HCT116 (cell line): ENCODE measurements around the gene PRSS1.

Experiments
- CBX3 ChIP-seq: IDR thresholded peaks from 2 replicates; pipeline ENCODE4 v1.6.1; 2012; ENCODE audit warnings: low read depth
- JUND ChIP-seq: IDR thresholded peaks from 2 replicates; pipeline ENCODE4 v1.6.1; 2012
- POLR2A ChIP-seq: IDR thresholded peaks from 2 replicates; pipeline ENCODE4 v1.7.0; 2011; ENCODE audit warnings: borderline replicate concordance; ENCODE audit not compliant: insufficient read depth, insufficient read length; ENCODE audit errors: extremely low read depth
- POLR2AphosphoS5 ChIP-seq: IDR thresholded peaks from 2 replicates; pipeline ENCODE4 v1.6.1; 2011; ENCODE audit warnings: mild to moderate bottlenecking, low read depth, low read length, moderate library complexity
- RAD21 ChIP-seq: IDR thresholded peaks from 2 replicates; pipeline ENCODE4 v1.6.1; 2012; ENCODE audit warnings: low read depth, mild to moderate bottlenecking
- SIN3A ChIP-seq: IDR thresholded peaks from 2 replicates; pipeline ENCODE4 v1.6.1; 2012; ENCODE audit warnings: low read depth
- YY1 ChIP-seq: IDR thresholded peaks from 2 replicates; pipeline ENCODE4 v1.6.1; 2011; ENCODE audit warnings: low read length, low read depth, moderate library complexity, mild to moderate bottlenecking; ENCODE audit not compliant: insufficient replicate concordance; ENCODE audit errors: extremely low read depth
- TF ChIP-seq, protein P1 (sequence below), 3 experiments: fragments of 200-600 bp in 1 of 3; sonication (generic) in 1 of 3; IDR thresholded peaks in 2 of 3; conservative IDR thresholded peaks in 1 of 3; 2 replicates each; pipeline ENCODE4 v1.5.1; 2012 to 2017; ENCODE audit warnings: low read depth in 2 of 3, low read length in 2 of 3, antibody characterized with exemption in 1 of 3, borderline replicate concordance in 1 of 3, control low read depth in 1 of 3, mild to moderate bottlenecking in 1 of 3, mixed read lengths in 1 of 3, mixed run types in 1 of 3, moderate library complexity in 1 of 3; ENCODE audit not compliant: insufficient read depth in 1 of 3
- TF ChIP-seq, protein P2 (sequence below): IDR thresholded peaks from 2 replicates; pipeline ENCODE4 v1.6.1; 2012
- TF ChIP-seq, protein P3 (sequence below): IDR thresholded peaks from 2 replicates; pipeline ENCODE4 v1.6.1; 2012; ENCODE audit warnings: low read depth

DNA sequence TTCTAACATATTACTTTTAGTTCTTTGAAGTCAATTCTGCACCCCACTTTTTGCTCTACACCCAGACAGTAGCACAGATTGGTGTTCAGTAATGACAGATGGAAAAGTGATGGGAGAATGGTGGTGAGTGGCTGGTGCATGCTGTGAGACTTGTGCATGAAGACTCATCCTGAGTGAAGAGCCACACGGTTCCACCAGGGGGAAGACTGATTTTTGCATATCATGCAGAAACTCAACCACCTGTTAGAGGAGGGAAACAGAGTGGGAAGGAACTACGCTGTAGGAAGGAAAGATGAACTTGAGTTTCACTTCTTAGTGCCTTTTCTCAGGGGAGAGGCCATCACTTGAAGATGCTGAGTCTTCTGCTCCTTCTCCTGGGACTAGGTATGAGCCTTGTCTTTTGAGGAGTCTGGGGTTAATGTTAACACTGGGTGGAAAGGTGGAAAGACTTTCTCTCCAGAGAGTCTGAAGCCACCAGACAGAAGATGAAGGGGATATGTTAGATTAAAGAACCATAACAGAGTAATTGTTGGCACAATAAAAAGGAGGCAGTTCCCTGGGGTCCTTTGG, 9.3 kb upstream of the PRSS1 start:
- TF ChIP-seq, protein P1, sequence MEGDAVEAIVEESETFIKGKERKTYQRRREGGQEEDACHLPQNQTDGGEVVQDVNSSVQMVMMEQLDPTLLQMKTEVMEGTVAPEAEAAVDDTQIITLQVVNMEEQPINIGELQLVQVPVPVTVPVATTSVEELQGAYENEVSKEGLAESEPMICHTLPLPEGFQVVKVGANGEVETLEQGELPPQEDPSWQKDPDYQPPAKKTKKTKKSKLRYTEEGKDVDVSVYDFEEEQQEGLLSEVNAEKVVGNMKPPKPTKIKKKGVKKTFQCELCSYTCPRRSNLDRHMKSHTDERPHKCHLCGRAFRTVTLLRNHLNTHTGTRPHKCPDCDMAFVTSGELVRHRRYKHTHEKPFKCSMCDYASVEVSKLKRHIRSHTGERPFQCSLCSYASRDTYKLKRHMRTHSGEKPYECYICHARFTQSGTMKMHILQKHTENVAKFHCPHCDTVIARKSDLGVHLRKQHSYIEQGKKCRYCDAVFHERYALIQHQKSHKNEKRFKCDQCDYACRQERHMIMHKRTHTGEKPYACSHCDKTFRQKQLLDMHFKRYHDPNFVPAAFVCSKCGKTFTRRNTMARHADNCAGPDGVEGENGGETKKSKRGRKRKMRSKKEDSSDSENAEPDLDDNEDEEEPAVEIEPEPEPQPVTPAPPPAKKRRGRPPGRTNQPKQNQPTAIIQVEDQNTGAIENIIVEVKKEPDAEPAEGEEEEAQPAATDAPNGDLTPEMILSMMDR (IDR thresholded peaks at IDR 0.05 in 2 of 3, conservative IDR thresholded peaks at IDR 0.05 in 1 of 3; ENCODE audit: borderline replicate concordance in 1 of 3, insufficient read depth in 1 of 3, low read depth in 2 of 3, low read length in 2 of 3) = 0 out of 6 replicates have a peak, but pooled peaks of 1 of the 3 experiments have one; percentile 14
- TF ChIP-seq, protein P2, sequence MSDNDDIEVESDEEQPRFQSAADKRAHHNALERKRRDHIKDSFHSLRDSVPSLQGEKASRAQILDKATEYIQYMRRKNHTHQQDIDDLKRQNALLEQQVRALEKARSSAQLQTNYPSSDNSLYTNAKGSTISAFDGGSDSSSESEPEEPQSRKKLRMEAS = no peak
- TF ChIP-seq CBX3 (no peak), POLR2A (no peak), POLR2AphosphoS5 (no peak), RAD21 (no peak), YY1 (no peak), SIN3A (no peak), JUND (no peak)
- TF ChIP-seq, protein P3, sequence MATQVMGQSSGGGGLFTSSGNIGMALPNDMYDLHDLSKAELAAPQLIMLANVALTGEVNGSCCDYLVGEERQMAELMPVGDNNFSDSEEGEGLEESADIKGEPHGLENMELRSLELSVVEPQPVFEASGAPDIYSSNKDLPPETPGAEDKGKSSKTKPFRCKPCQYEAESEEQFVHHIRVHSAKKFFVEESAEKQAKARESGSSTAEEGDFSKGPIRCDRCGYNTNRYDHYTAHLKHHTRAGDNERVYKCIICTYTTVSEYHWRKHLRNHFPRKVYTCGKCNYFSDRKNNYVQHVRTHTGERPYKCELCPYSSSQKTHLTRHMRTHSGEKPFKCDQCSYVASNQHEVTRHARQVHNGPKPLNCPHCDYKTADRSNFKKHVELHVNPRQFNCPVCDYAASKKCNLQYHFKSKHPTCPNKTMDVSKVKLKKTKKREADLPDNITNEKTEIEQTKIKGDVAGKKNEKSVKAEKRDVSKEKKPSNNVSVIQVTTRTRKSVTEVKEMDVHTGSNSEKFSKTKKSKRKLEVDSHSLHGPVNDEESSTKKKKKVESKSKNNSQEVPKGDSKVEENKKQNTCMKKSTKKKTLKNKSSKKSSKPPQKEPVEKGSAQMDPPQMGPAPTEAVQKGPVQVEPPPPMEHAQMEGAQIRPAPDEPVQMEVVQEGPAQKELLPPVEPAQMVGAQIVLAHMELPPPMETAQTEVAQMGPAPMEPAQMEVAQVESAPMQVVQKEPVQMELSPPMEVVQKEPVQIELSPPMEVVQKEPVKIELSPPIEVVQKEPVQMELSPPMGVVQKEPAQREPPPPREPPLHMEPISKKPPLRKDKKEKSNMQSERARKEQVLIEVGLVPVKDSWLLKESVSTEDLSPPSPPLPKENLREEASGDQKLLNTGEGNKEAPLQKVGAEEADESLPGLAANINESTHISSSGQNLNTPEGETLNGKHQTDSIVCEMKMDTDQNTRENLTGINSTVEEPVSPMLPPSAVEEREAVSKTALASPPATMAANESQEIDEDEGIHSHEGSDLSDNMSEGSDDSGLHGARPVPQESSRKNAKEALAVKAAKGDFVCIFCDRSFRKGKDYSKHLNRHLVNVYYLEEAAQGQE = no peak
